ENCODE results near the gene ELAPOR1. TPM values are rescaled to one million over a fixed set of nuclear protein-coding genes. Genes with fewer than 3 reads are reported as not detected.

ELAPOR1 gene
- total and polyA plus RNA-seq, 9 of the 15 experiments (the other 6 are each of a cell fraction or from before 2014, with no cell fraction given), result 0.07 to 1.2 (median 0.18) TPM

GRCh38 chr1:109099938-109100773, 13.8 kb upstream of the ELAPOR1 start (continued):
- peak; percentile 69; the same call in 1 of the 2 replicates for TF ChIP-seq RNF219 (CRISPR knock-in tag; IDR thresholded peaks at IDR 0.05)
- no peak for TF ChIP-seq NFXL1 (CRISPR knock-in tag; IDR thresholded peaks at IDR 0.05)
- TF ChIP-seq HMGXB4 (CRISPR knock-in tag; IDR thresholded peaks at IDR 0.05), result peak; percentile 38; the same call in 1 of the 2 replicates
- TF ChIP-seq MLLT1 (IDR thresholded peaks at IDR 0.05), result peak; percentile 81 to 87
- TF ChIP-seq CREBBP (IDR thresholded peaks at IDR 0.05; ENCODE audit: low read depth, low read length), result no peak
- peak; percentile 66; the same call in 1 of the 2 replicates for TF ChIP-seq DMBX1 (CRISPR knock-in tag; IDR thresholded peaks at IDR 0.05; ENCODE audit: borderline replicate concordance)
- TF ChIP-seq STAT5A (IDR thresholded peaks at IDR 0.05; ENCODE audit: borderline replicate concordance, low read length), result peak; percentile 48; the same call in 1 of the 2 replicates
- no peak for TF ChIP-seq ZEB2 (IDR thresholded peaks at IDR 0.05)
- no peak for TF ChIP-seq BRF2 (IDR thresholded peaks at IDR 0.05; ENCODE audit: borderline replicate concordance, insufficient read depth, insufficient read length)

All from K562 (cell line).